DND-41 (cell line): ENCODE data around the gene ANKDD1B.

Source experiments
- CTCF ChIP-seq: IDR thresholded peaks from 2 replicates; pipeline ENCODE4 v1.5.1; 2012; ENCODE audit warnings: borderline replicate concordance, low read length, moderate library complexity, mild to moderate bottlenecking; ENCODE audit not compliant: poor library complexity, severe bottlenecking; ENCODE audit errors: extremely low read depth
- EZH2 ChIP-seq: IDR thresholded peaks from 3 replicates; pipeline ENCODE4 v1.6.1; 2012; ENCODE audit warnings: borderline replicate concordance, low read depth, mild to moderate bottlenecking, moderate library complexity, low read length, inconsistent platforms; ENCODE audit not compliant: severe bottlenecking

GRCh38 chr5:75711151-75711550 lies 99.9 kb downstream of the ANKDD1B start:
- TF ChIP-seq CTCF (no peak), EZH2 (no peak)
